ENCODE data around the gene NRG2. TPM values are rescaled to one million over a fixed set of nuclear protein-coding genes. Genes with fewer than 3 reads are reported as not detected.

Gene NRG2
- total and polyA plus RNA-seq, 5 donors from 2014 or later, result not detected

DNA sequence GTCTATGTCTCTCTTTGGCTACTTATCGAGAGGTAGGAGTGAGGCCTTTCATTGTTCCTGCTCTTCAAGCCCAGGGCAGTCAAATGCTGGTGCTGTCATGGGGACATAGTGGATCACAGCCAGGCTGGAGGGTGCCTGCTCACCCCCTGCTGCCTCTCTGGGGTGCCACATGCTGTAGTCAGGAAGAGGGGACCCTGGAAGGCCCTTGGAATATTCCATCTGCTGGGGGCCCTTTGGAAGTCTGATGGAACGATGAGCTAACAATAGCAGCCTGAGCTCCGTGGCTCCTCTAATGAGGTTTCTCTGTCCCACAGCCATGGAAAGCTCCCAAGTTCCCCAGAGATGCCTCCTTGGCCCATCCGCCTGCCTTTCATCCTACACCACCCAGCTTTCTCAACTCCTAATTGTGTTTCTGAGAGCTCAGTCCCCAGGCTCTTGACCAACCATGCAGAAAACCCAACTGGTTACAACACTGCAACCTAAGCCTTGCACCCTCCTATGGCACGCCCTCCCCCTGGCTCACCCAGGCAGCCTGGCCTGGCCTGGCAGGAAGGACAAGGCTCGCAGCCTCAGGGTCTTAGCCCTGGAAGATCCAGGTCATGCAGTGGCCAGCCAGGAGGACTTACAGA is 91.7 kb downstream of the NRG2 start:
- peaks cover 16% of the 10 kb centered on the region for H3K27me3 Mint-ChIP-seq
- ATAC-seq (ENCODE audit: low read depth in 2 of 2) (no peak), DNase-seq (no peak)
- Histone ChIP-seq H3K27me3 (ENCODE audit: control insufficient read depth, insufficient read depth, low read length) (peaks cover 5% of the 10 kb centered on the region), H3K36me3 (ENCODE audit: control insufficient read depth, insufficient read depth, low read length) (no peaks in the 10 kb centered on the region), H3K27ac (ENCODE audit: insufficient read depth, low read length, poor library complexity, severe bottlenecking) (no peak overlapping the region), H3K4me3 (ENCODE audit: low read depth, low read length) (no peak overlapping the region), H3K9me3 (ENCODE audit: control insufficient read depth in 2 of 2, low read length in 2 of 2) (no peaks in the 10 kb centered on the region), H3K4me1 (ENCODE audit: control insufficient read depth, insufficient read depth, low read length, poor library complexity, severe bottlenecking) (no peaks in the 10 kb centered on the region)
- H3K27ac Mint-ChIP-seq, result peak overlapping the region in 1 of 3 donors; percentile 16
- no peaks in the 10 kb centered on the region for H3K36me3 Mint-ChIP-seq
- H3K9me3 Mint-ChIP-seq, result peaks cover 0 to 2% (median 0%) of the 10 kb centered on the region in 7 donors
- no peak overlapping the region for H3K4me3 Mint-ChIP-seq
- H3K4me1 Mint-ChIP-seq, result peaks cover 0 to 1% (median 0%) of the 10 kb centered on the region in 4 donors

DNA sequence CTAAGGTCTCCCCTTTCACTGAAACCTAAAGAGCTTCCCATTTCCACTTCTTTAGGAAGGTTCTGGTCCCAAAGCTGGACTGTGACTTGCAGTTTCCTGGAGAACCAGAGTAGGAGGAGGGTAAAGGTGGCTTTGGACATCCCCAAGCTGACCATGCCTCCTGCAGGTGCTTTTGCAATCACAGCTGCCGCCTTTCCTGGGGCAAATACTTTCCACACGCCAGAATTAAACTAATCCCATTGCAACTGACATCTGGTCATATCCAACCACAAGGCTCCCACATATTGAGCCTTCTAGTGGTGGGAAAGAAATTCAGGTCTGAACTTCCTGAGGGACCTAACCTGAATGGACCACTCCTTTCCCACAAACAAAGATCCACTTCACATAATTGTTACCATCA is 92.7 kb downstream of the NRG2 start:
- H3K9me3 Mint-ChIP-seq, result peaks cover 0 to 3% (median under 1%) of the 10 kb centered on the region in 7 donors
- H3K27me3 Mint-ChIP-seq, result peaks cover 16% of the 10 kb centered on the region
- ATAC-seq (ENCODE audit: low read depth in 2 of 2) (no peak), DNase-seq (no peak)
- H3K36me3 Mint-ChIP-seq, result no peaks in the 10 kb centered on the region
- peaks cover 0 to 1% (median 0%) of the 10 kb centered on the region in 4 donors for H3K4me1 Mint-ChIP-seq
- no peaks in the 10 kb centered on the region for H3K4me1 ChIP-seq (ENCODE audit: control insufficient read depth, insufficient read depth, low read length, poor library complexity, severe bottlenecking)
- no peak overlapping the region for H3K27ac ChIP-seq (ENCODE audit: insufficient read depth, low read length, poor library complexity, severe bottlenecking)
- no peaks in the 10 kb centered on the region for H3K9me3 ChIP-seq (ENCODE audit: control insufficient read depth in 2 of 2, low read length in 2 of 2)
- no peaks in the 10 kb centered on the region for H3K36me3 ChIP-seq (ENCODE audit: control insufficient read depth, insufficient read depth, low read length)
- peaks cover 10% of the 10 kb centered on the region for H3K27me3 ChIP-seq (ENCODE audit: control insufficient read depth, insufficient read depth, low read length)
- H3K4me3 ChIP-seq (ENCODE audit: low read depth, low read length), result no peak overlapping the region
- H3K4me3 Mint-ChIP-seq, result no peak overlapping the region
- H3K27ac Mint-ChIP-seq, result no peak overlapping the region

DNA sequence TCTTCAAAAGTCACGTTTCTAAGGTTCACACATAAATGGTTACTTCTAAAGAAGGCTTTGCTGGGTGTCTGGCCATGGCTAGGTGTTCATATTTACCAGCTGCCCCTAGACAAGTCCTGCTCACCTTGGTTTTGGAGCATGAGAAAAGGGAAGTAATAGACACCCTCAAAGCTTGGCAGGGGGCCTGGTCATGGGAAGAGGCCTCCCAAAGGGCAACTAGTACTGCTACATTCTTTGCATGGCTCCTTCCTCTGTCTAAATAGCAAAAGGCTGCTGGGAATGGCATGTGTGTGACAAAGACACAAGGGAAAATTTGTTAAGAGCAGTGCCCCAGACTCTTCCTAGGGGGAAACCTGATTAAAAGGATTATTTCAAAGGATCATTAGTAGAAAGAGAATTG is 93.4 kb downstream of the NRG2 start:
- peaks cover 0 to 7% (median 0%) of the 10 kb centered on the region in 7 donors for H3K9me3 Mint-ChIP-seq

DNA sequence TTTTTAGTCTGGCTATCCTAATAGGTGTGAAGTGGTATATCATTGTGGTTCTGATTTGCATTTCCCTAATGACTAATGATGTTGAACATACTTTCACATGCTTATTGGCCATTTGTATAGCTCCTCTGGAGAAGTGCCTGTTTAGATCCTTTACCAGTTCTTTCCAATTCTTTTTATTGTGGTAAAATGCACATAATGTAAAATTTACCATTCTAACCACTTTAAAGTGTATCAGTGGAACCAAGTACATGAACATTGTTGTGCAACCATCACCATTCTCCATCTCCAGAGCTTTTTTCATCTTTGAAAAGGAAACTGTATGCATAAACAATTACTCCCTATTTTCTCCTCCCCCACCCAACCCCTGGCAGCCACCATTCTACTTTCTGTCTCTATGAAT is 95.4 kb downstream of the NRG2 start:
- H3K27me3 Mint-ChIP-seq, result peaks cover 20% of the 10 kb centered on the region
- Histone ChIP-seq H3K36me3 (ENCODE audit: control insufficient read depth, insufficient read depth, low read length) (no peaks in the 10 kb centered on the region), H3K9me3 (ENCODE audit: control insufficient read depth in 2 of 2, low read length in 2 of 2) (no peaks in the 10 kb centered on the region), H3K4me3 (ENCODE audit: low read depth, low read length) (no peak overlapping the region), H3K27me3 (ENCODE audit: control insufficient read depth, insufficient read depth, low read length) (peaks cover 12% of the 10 kb centered on the region), H3K27ac (ENCODE audit: insufficient read depth, low read length, poor library complexity, severe bottlenecking) (no peak overlapping the region), H3K4me1 (ENCODE audit: control insufficient read depth, insufficient read depth, low read length, poor library complexity, severe bottlenecking) (no peaks in the 10 kb centered on the region)
- ATAC-seq (ENCODE audit: low read depth in 2 of 2) (no peak), DNase-seq (no peak)
- no peak overlapping the region for H3K4me3 Mint-ChIP-seq
- H3K9me3 Mint-ChIP-seq, result peaks cover 0 to 12% (median 4%) of the 10 kb centered on the region in 7 donors
- H3K36me3 Mint-ChIP-seq, result no peaks in the 10 kb centered on the region
- no peak overlapping the region for H3K27ac Mint-ChIP-seq
- H3K4me1 Mint-ChIP-seq, result no peaks in the 10 kb centered on the region

More for the DNA sequence above, 93.4 kb downstream of the NRG2 start:
- ATAC-seq (ENCODE audit: low read depth in 2 of 2), result no peak
- Histone ChIP-seq H3K36me3 (ENCODE audit: control insufficient read depth, insufficient read depth, low read length) (no peaks in the 10 kb centered on the region), H3K27ac (ENCODE audit: insufficient read depth, low read length, poor library complexity, severe bottlenecking) (no peak overlapping the region), H3K4me3 (ENCODE audit: low read depth, low read length) (no peak overlapping the region), H3K9me3 (ENCODE audit: control insufficient read depth in 2 of 2, low read length in 2 of 2) (no peaks in the 10 kb centered on the region), H3K27me3 (ENCODE audit: control insufficient read depth, insufficient read depth, low read length) (peaks cover 10% of the 10 kb centered on the region), H3K4me1 (ENCODE audit: control insufficient read depth, insufficient read depth, low read length, poor library complexity, severe bottlenecking) (no peaks in the 10 kb centered on the region)
- no peak for DNase-seq
- Mint-ChIP-seq H3K4me3 (no peak overlapping the region), H3K27ac (no peak overlapping the region), H3K36me3 (no peaks in the 10 kb centered on the region), H3K27me3 (peaks cover 16% of the 10 kb centered on the region), H3K4me1 (no peaks in the 10 kb centered on the region)

DNA sequence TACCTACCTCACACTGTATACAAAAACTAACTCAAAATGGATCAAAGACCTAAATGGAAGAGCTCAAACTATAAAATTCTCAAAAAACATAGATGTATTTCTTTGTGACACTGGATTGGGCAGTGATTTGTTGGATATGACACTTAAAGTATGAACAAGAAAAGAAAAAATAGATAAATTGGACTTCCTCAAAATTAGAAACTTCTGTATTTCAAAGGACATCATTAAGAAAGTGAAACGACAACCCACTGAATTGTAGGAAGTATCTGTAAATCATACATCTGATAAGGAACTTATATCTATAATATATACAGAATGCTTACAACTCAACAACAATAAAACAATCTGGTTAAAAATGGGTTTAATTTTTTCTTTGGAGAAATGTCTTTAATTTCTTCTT is 96.7 kb downstream of the NRG2 start:
- Mint-ChIP-seq H3K4me1 (no peaks in the 10 kb centered on the region), H3K27ac (no peak overlapping the region), H3K36me3 (no peaks in the 10 kb centered on the region), H3K4me3 (no peak overlapping the region), H3K27me3 (peaks cover 27% of the 10 kb centered on the region), H3K9me3 (peaks cover 0 to 21% (median 4%) of the 10 kb centered on the region in 7 donors)
- H3K27me3 ChIP-seq (ENCODE audit: control insufficient read depth, insufficient read depth, low read length), result peaks cover 12% of the 10 kb centered on the region
- ATAC-seq (ENCODE audit: low read depth in 2 of 2), result no peak
- H3K27ac ChIP-seq (ENCODE audit: insufficient read depth, low read length, poor library complexity, severe bottlenecking), result no peak overlapping the region
- no peaks in the 10 kb centered on the region for H3K36me3 ChIP-seq (ENCODE audit: control insufficient read depth, insufficient read depth, low read length)
- no peak overlapping the region for H3K4me3 ChIP-seq (ENCODE audit: low read depth, low read length)
- no peak for DNase-seq
- H3K9me3 ChIP-seq (ENCODE audit: control insufficient read depth in 2 of 2, low read length in 2 of 2), result peaks cover 0 to 6% of the 10 kb centered on the region in 2 experiments
- H3K4me1 ChIP-seq (ENCODE audit: control insufficient read depth, insufficient read depth, low read length, poor library complexity, severe bottlenecking), result no peaks in the 10 kb centered on the region

DNA sequence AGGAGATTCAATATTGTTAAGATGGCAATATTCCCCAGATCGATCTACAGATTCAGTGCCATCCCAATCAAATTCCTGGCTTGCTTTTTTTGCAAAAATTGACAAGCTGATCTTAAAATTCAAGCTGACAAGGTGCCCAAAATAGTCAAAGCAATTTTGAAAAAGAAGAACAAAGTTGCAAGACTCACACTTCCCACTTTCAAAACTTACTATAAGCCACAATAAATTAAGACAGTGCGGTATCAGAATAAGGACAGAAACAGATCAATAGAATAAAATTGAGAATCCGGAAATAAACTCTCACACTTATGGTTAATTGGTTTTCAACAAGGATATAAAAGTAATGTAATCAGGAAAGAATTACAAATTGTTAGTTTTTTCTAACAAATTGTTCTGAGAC is 97.1 kb downstream of the NRG2 start:
- Histone ChIP-seq H3K9me3 (ENCODE audit: control insufficient read depth in 2 of 2, low read length in 2 of 2) (peaks cover 0 to 6% of the 10 kb centered on the region in 2 experiments), H3K36me3 (ENCODE audit: control insufficient read depth, insufficient read depth, low read length) (no peaks in the 10 kb centered on the region), H3K4me3 (ENCODE audit: low read depth, low read length) (no peak overlapping the region), H3K27ac (ENCODE audit: insufficient read depth, low read length, poor library complexity, severe bottlenecking) (no peak overlapping the region), H3K4me1 (ENCODE audit: control insufficient read depth, insufficient read depth, low read length, poor library complexity, severe bottlenecking) (no peaks in the 10 kb centered on the region), H3K27me3 (ENCODE audit: control insufficient read depth, insufficient read depth, low read length) (peaks cover 12% of the 10 kb centered on the region)
- Mint-ChIP-seq H3K4me3 (no peak overlapping the region), H3K4me1 (no peaks in the 10 kb centered on the region), H3K36me3 (no peaks in the 10 kb centered on the region), H3K27ac (no peak overlapping the region), H3K27me3 (peaks cover 29% of the 10 kb centered on the region), H3K9me3 (peaks cover 0 to 22% (median 4%) of the 10 kb centered on the region in 7 donors)
- DNase-seq, result no peak
- no peak for ATAC-seq (ENCODE audit: low read depth in 2 of 2)

DNA sequence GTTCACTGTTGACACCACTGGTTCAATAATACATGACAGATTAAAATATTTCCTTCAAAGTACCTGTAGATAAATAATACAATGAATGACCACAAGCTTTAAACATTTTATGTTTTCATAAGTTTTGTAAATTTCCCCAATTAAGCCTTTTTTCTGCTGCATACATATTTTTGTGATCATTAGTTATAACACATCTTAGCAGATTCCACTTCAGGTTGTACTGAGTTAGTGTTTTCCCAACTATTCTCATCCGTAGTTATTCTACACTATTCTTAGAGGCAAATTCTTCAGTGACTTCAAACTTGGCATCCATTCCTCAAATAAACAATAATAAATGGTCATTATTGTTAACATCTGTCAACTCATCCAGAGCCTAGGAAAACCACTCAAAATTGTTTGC is 100.9 kb downstream of the NRG2 start:
- Mint-ChIP-seq H3K36me3 (no peaks in the 10 kb centered on the region), H3K4me1 (no peaks in the 10 kb centered on the region), H3K27ac (no peak overlapping the region), H3K27me3 (peaks cover 42% of the 10 kb centered on the region), H3K4me3 (no peak overlapping the region), H3K9me3 (peaks cover 0 to 27% (median 7%) of the 10 kb centered on the region in 7 donors)
- H3K36me3 ChIP-seq (ENCODE audit: control insufficient read depth, insufficient read depth, low read length), result no peaks in the 10 kb centered on the region
- no peak overlapping the region for H3K4me3 ChIP-seq (ENCODE audit: low read depth, low read length)
- peaks cover 7% of the 10 kb centered on the region for H3K27me3 ChIP-seq (ENCODE audit: control insufficient read depth, insufficient read depth, low read length)
- DNase-seq (no peak), ATAC-seq (ENCODE audit: low read depth in 2 of 2) (no peak)
- peaks cover 0 to 11% of the 10 kb centered on the region in 2 experiments for H3K9me3 ChIP-seq (ENCODE audit: control insufficient read depth in 2 of 2, low read length in 2 of 2)
- H3K27ac ChIP-seq (ENCODE audit: insufficient read depth, low read length, poor library complexity, severe bottlenecking), result no peak overlapping the region
- H3K4me1 ChIP-seq (ENCODE audit: control insufficient read depth, insufficient read depth, low read length, poor library complexity, severe bottlenecking), result no peaks in the 10 kb centered on the region

DNA sequence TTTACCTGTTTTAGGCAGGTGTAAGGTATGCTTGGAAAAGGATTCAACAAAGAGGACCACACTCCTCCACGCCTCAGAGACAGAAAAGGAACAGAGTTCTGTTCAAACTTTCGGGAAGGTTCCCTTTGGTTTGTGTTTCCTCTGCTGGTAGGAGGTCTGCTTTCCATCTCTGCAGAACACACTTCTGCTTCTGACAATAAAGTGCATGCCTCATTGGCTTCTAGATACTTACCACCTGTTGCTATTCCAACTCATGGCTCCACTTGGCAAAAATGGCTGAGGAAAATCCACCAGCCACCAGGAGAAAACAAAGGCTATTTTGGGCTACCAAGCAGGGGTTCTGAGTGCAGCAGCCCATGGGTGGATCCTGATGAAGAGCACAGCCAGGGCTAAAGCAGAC is 112.7 kb downstream of the NRG2 start:
- no peak for DNase-seq
- no peak overlapping the region for H3K4me3 Mint-ChIP-seq
- Histone ChIP-seq H3K27ac (ENCODE audit: insufficient read depth, low read length, poor library complexity, severe bottlenecking) (no peak overlapping the region), H3K4me3 (ENCODE audit: low read depth, low read length) (no peak overlapping the region), H3K9me3 (ENCODE audit: control insufficient read depth in 2 of 2, low read length in 2 of 2) (no peaks in the 10 kb centered on the region), H3K4me1 (ENCODE audit: control insufficient read depth, insufficient read depth, low read length, poor library complexity, severe bottlenecking) (no peaks in the 10 kb centered on the region), H3K27me3 (ENCODE audit: control insufficient read depth, insufficient read depth, low read length) (peaks cover 12% of the 10 kb centered on the region), H3K36me3 (ENCODE audit: control insufficient read depth, insufficient read depth, low read length) (no peaks in the 10 kb centered on the region)
- H3K36me3 Mint-ChIP-seq, result no peaks in the 10 kb centered on the region
- ATAC-seq (ENCODE audit: low read depth in 2 of 2), result no peak
- H3K9me3 Mint-ChIP-seq, result peaks cover 0 to 4% (median 0%) of the 10 kb centered on the region in 7 donors
- peaks cover 8% of the 10 kb centered on the region for H3K27me3 Mint-ChIP-seq
- no peaks in the 10 kb centered on the region for H3K4me1 Mint-ChIP-seq
- H3K27ac Mint-ChIP-seq, result no peak overlapping the region

Measured in CD4-positive, CD25-positive, alpha-beta regulatory T cell (primary cell).